Loucy (cell line): ENCODE measurements around the gene MAP1B.

Experiments used
- EZH2phosphoT487 ChIP-seq: fragments of 200-600 bp; IDR thresholded peaks from 2 replicates; pipeline ENCODE4 v1.6.1; 2018; ENCODE audit warnings: antibody characterized with exemption, mild to moderate bottlenecking, moderate library complexity, borderline replicate concordance
- TF ChIP-seq, protein P1 (sequence below): fragments of 200-600 bp; sonication (generic); conservative IDR thresholded peaks from 2 replicates; pipeline ENCODE4 v1.5.1; 2014; ENCODE audit warnings: mild to moderate bottlenecking, antibody characterized with exemption, low read length

DNA sequence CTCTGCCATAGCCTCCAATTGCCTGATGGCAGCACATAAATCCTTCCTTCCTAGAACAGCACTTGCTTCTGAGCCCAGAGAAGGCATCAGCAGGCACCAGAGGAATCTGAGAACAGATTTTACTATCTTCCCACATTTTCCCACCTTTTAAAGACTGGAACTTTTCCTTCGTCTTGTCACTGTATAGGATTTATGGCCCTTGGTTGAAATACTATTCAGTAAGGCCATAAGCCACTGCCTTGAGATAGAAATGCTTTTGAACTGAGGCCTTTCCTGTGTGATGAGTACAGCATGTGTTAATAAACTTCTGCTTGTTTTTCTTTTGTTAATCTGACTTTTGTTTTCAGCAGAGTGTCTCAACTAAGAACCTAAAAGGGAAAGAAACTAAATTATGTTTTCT, 128.4 kb downstream of the MAP1B start:
- TF ChIP-seq, protein P1, sequence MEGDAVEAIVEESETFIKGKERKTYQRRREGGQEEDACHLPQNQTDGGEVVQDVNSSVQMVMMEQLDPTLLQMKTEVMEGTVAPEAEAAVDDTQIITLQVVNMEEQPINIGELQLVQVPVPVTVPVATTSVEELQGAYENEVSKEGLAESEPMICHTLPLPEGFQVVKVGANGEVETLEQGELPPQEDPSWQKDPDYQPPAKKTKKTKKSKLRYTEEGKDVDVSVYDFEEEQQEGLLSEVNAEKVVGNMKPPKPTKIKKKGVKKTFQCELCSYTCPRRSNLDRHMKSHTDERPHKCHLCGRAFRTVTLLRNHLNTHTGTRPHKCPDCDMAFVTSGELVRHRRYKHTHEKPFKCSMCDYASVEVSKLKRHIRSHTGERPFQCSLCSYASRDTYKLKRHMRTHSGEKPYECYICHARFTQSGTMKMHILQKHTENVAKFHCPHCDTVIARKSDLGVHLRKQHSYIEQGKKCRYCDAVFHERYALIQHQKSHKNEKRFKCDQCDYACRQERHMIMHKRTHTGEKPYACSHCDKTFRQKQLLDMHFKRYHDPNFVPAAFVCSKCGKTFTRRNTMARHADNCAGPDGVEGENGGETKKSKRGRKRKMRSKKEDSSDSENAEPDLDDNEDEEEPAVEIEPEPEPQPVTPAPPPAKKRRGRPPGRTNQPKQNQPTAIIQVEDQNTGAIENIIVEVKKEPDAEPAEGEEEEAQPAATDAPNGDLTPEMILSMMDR, result no peak
- TF ChIP-seq EZH2phosphoT487, result no peak
